Measurements from ENCODE around the gene RUFY2.
"Not testable (repeated sequence)": the region's sequence is repeated elsewhere in the genome, so short reads cannot be mapped to it uniquely, and the experiment has no call there.

The RUFY2 gene

DNA sequence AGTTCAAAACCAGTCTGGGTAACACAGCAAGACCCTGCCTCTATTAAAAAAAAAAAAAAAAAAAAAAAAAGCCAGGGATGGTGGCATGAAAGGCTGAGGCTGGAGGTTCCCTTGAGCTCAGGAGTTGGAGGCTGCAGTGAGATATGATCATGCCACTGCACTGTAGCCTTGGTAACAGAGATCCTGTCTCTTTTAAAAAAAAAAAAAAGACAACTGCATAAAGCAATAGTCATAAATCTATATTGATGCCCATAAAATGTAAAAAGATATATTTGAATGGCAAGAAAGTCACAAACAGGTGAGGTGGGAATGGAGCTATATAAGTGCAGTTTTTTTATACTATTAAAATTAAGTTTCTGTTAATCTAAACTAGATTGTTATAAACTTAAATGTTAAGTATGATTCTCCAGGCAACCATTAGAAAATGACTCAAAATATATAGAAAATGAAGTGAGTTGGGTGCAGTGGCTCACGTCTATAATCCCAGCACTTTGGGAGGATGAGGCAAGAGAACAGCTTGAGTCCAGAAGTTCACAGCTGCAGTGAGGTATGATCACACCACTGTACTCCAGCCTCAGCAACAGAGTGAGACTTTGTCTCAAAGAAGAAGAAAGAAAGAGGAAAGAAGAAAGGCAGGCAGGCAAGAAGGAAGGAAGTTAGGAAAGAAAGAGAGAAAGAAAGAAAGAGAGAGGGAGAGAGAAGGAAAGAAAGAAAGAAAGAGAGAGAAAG is 88.6 kb downstream of the RUFY2 start:
- DNase-seq (ENCODE audit: low read depth), result no peak
- TF ChIP-seq, protein P1, sequence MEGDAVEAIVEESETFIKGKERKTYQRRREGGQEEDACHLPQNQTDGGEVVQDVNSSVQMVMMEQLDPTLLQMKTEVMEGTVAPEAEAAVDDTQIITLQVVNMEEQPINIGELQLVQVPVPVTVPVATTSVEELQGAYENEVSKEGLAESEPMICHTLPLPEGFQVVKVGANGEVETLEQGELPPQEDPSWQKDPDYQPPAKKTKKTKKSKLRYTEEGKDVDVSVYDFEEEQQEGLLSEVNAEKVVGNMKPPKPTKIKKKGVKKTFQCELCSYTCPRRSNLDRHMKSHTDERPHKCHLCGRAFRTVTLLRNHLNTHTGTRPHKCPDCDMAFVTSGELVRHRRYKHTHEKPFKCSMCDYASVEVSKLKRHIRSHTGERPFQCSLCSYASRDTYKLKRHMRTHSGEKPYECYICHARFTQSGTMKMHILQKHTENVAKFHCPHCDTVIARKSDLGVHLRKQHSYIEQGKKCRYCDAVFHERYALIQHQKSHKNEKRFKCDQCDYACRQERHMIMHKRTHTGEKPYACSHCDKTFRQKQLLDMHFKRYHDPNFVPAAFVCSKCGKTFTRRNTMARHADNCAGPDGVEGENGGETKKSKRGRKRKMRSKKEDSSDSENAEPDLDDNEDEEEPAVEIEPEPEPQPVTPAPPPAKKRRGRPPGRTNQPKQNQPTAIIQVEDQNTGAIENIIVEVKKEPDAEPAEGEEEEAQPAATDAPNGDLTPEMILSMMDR (conservative IDR thresholded peaks at IDR 0.05; ENCODE audit: low read length), result no peak
- no peak overlapping the region for H3K4me3 ChIP-seq (ENCODE audit: low read length)

GRCh38 chr10:68315582-68315981 is 91.5 kb downstream of the RUFY2 start:
- H3K4me3 ChIP-seq (ENCODE audit: low read length), result no peak overlapping the region
- TF ChIP-seq, protein P1 (conservative IDR thresholded peaks at IDR 0.05; ENCODE audit: low read length), result no peak
- no peak for DNase-seq (ENCODE audit: low read depth)

DNA sequence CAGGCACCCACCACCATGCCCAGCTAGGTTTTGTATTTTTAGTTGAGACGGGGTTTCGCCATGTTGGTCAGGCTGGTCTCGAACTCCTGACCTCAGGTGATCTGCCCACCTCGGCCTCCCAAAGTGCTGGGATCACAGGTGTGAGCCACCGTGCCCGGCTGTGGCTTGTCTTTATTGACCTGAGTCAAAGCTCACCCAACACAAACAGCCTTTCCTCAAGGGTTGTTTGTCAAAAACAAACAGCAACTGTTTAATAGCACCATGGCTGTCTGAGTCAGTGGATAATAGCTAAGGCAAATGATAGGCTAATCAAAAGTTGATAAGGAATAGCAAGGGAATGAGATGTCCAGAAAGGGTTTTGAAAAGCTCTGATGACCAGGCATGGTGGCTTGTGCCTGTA is 92.1 kb downstream of the RUFY2 start:
- DNase-seq (ENCODE audit: low read depth); H3K4me3 ChIP-seq (ENCODE audit: low read length): not testable (repeated sequence)

DNA sequence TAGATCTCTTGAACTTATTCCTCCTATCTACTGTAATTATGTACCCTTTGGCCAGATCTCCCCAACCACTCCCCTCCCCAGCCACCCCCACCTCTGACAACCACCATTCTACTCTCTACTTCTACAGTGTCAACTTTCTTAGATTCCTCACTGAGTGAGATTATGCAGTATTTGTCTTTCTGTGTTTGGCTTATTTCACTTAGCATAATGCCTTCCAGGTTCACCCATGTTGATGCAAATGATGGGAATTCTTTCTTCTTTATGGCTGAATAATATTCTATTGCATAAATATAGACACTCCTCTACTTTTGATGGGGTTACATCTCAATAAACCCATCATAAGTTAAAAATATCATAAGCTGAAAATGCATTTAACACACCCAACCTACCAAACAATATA is 96.5 kb downstream of the RUFY2 start:
- TF ChIP-seq, protein P1 (conservative IDR thresholded peaks at IDR 0.05; ENCODE audit: low read length), result no peak
- no peak overlapping the region for H3K4me3 ChIP-seq (ENCODE audit: low read length)
- no peak for DNase-seq (ENCODE audit: low read depth)

- no peak for DNase-seq (ENCODE audit: low read depth)
- no peak overlapping the region for H3K4me3 ChIP-seq (ENCODE audit: low read length)
- TF ChIP-seq, protein P1 (conservative IDR thresholded peaks at IDR 0.05; ENCODE audit: low read length), result no peak
These were observed 101.2 kb downstream of the RUFY2 start for GRCh38 chr10:68305854-68306253.

- TF ChIP-seq, protein P1 (conservative IDR thresholded peaks at IDR 0.05; ENCODE audit: low read length), result no peak
- no peak overlapping the region for H3K4me3 ChIP-seq (ENCODE audit: low read length)
- DNase-seq (ENCODE audit: low read depth), result no peak
These were observed 103.1 kb downstream of the RUFY2 start for GRCh38 chr10:68303849-68304412.

DNA sequence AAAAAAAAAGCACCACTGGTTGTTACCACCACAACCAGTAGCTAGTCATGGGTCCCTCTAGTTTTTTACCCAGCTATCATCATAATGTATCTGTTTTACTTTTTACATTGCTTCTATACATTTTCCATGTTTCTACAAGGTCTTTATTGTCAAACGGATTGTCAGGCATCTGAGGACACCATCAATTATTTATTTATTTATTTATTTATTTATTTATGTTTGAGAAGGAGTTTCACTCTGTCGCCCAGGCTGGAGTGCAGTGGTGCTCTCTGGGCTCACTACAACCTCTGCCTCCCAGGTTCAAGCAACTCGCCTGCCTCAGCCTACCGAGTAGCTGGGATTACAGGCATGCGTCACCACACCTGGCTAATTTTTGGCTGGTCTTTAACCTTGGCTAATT is 104.2 kb downstream of the RUFY2 start:
- H3K4me3 ChIP-seq (ENCODE audit: low read length), result no peak overlapping the region
- no peak for DNase-seq (ENCODE audit: low read depth)
- TF ChIP-seq, protein P1 (conservative IDR thresholded peaks at IDR 0.05; ENCODE audit: low read length), result no peak

Measured in AG10803 (cell line).